ENCODE results near the gene IGF2BP2.

The IGF2BP2 gene

GRCh38 chr3:185754920-185755319 is 69.9 kb downstream of the IGF2BP2 start:
- TF ChIP-seq PPARA (CRISPR knock-in tag; IDR thresholded peaks at IDR 0.05; ENCODE audit: borderline replicate concordance) (no peak), CSDC2 (CRISPR knock-in tag; IDR thresholded peaks at IDR 0.05) (no peak), RARB (CRISPR knock-in tag; IDR thresholded peaks at IDR 0.05) (no peak), ZFP30 (CRISPR knock-in tag; IDR thresholded peaks at IDR 0.05) (no peak), CREB5 (CRISPR knock-in tag; IDR thresholded peaks at IDR 0.05; ENCODE audit: low read depth) (no peak), PATZ1 (CRISPR knock-in tag; IDR thresholded peaks at IDR 0.05; ENCODE audit: borderline replicate concordance) (no peak), ZNF70 (CRISPR knock-in tag; IDR thresholded peaks at IDR 0.05) (no peak), POU6F1 (CRISPR knock-in tag; IDR thresholded peaks at IDR 0.05; ENCODE audit: borderline replicate concordance, low read depth) (no peak), OSR1 (CRISPR knock-in tag; IDR thresholded peaks at IDR 0.05) (no peak), ZNF565 (CRISPR knock-in tag; conservative IDR thresholded peaks at IDR 0.05; ENCODE audit: low read depth) (no peak)
- ATAC-seq = no peak

- TF ChIP-seq GLIS3 (CRISPR knock-in tag; IDR thresholded peaks at IDR 0.05) (no peak), ZC3H10 (CRISPR knock-in tag; IDR thresholded peaks at IDR 0.05) (no peak), PPARA (CRISPR knock-in tag; IDR thresholded peaks at IDR 0.05; ENCODE audit: borderline replicate concordance) (no peak), ESRRG (CRISPR knock-in tag; IDR thresholded peaks at IDR 0.05) (no peak), ZFP3 (CRISPR knock-in tag; IDR thresholded peaks at IDR 0.05) (no peak), ZNF70 (CRISPR knock-in tag; IDR thresholded peaks at IDR 0.05) (no peak), RARB (CRISPR knock-in tag; IDR thresholded peaks at IDR 0.05) (no peak), ZNF565 (CRISPR knock-in tag; conservative IDR thresholded peaks at IDR 0.05; ENCODE audit: low read depth) (no peak), TCF4 (CRISPR knock-in tag; IDR thresholded peaks at IDR 0.05; ENCODE audit: borderline replicate concordance) (no peak), SNAI2 (CRISPR knock-in tag; IDR thresholded peaks at IDR 0.05) (no peak), TSHZ2 (CRISPR knock-in tag; IDR thresholded peaks at IDR 0.05) (no peak), ZFP30 (CRISPR knock-in tag; IDR thresholded peaks at IDR 0.05) (no peak), CSRNP3 (CRISPR knock-in tag; IDR thresholded peaks at IDR 0.05) (no peak), TOX (CRISPR knock-in tag; IDR thresholded peaks at IDR 0.05; ENCODE audit: borderline replicate concordance) (no peak), CSDC2 (CRISPR knock-in tag; IDR thresholded peaks at IDR 0.05) (no peak), CREB5 (CRISPR knock-in tag; IDR thresholded peaks at IDR 0.05; ENCODE audit: low read depth) (no peak), BACH2 (CRISPR knock-in tag; IDR thresholded peaks at IDR 0.05; ENCODE audit: borderline replicate concordance) (no peak), OSR1 (CRISPR knock-in tag; IDR thresholded peaks at IDR 0.05) (no peak), POU6F1 (CRISPR knock-in tag; IDR thresholded peaks at IDR 0.05; ENCODE audit: borderline replicate concordance, low read depth) (no peak)
Measured at GRCh38 chr3:185753354-185753753, 71.5 kb downstream of the IGF2BP2 start.

More at GRCh38 chr3:185753354-185753753, 71.5 kb downstream of the IGF2BP2 start:
- ATAC-seq = no peak

Data from SK-N-SH treated with all-trans-retinoic acid at 6 μM for 48 hours (cell line).